Muscle layer of duodenum (tissue), 2 donors: ENCODE data around the gene UBE2D4.
"Not testable (repeated sequence)": the region's sequence is repeated elsewhere in the genome, so short reads cannot be mapped to it uniquely, and the experiment has no call there.

Source experiments
- H3K27ac ChIP-seq: one replicate; pipeline ENCODE4 v1.7.0; 2013; ENCODE audit warnings: mild to moderate bottlenecking, low read length
- H3K27me3 ChIP-seq: one replicate; pipeline ENCODE4 v1.7.0; 2013; ENCODE audit warnings: low read depth, mild to moderate bottlenecking, control low read depth, low read length
- H3K36me3 ChIP-seq, 2 donors: one replicate each; pipeline ENCODE4 v1.7.0; 2013; ENCODE audit warnings: low read length in 2 of 2, control low read depth in 1 of 2, mild to moderate bottlenecking in 1 of 2; ENCODE audit not compliant: insufficient read depth in 2 of 2, control insufficient read depth in 1 of 2
- H3K4me1 ChIP-seq, 2 donors: one replicate each; pipeline ENCODE4 v1.7.0; 2013; ENCODE audit warnings: low read length in 2 of 2, mild to moderate bottlenecking in 2 of 2, control low read depth in 1 of 2, moderate library complexity in 1 of 2; ENCODE audit not compliant: insufficient read depth in 2 of 2, control insufficient read depth in 1 of 2
- H3K4me3 ChIP-seq, 2 donors: one replicate each; pipeline ENCODE4 v1.7.0; 2013; ENCODE audit warnings: low read length in 2 of 2, low read depth in 1 of 2, mild to moderate bottlenecking in 1 of 2
- H3K9me3 ChIP-seq, 2 donors: one replicate each; pipeline ENCODE4 v1.7.0; 2013; ENCODE audit warnings: low read length in 2 of 2, control low read depth in 1 of 2, mild to moderate bottlenecking in 1 of 2; ENCODE audit not compliant: control insufficient read depth in 1 of 2
- donor health status: healthy.

UBE2D4 gene

GRCh38 chr7:43943417-43944187 lies 17.4 kb downstream of the UBE2D4 start:
- Histone ChIP-seq H3K27ac (no peak overlapping the region), H3K36me3 (peaks cover 12 to 22% of the 10 kb centered on the region in 2 donors), H3K27me3 (no peaks in the 10 kb centered on the region), H3K9me3 (no peaks in the 10 kb centered on the region), H3K4me1 (no peaks in the 10 kb centered on the region), H3K4me3 (no peak overlapping the region)

GRCh38 chr7:43944286-43944685 lies 18.1 kb downstream of the UBE2D4 start:
- Histone ChIP-seq H3K36me3 (peaks cover 12 to 24% of the 10 kb centered on the region in 2 donors), H3K27ac (no peak overlapping the region), H3K9me3 (no peaks in the 10 kb centered on the region), H3K27me3 (no peaks in the 10 kb centered on the region), H3K4me3 (no peak overlapping the region), H3K4me1 (no peaks in the 10 kb centered on the region)

GRCh38 chr7:43952028-43952427 lies 25.8 kb downstream of the UBE2D4 start:
- no peaks in the 10 kb centered on the region for H3K4me1 ChIP-seq
- H3K27me3 ChIP-seq: no peaks in the 10 kb centered on the region
- H3K9me3 ChIP-seq: no peaks in the 10 kb centered on the region
- H3K4me3 ChIP-seq: no peak overlapping the region
- H3K36me3 ChIP-seq: peaks cover 26 to 41% of the 10 kb centered on the region in 2 donors
- no peak overlapping the region for H3K27ac ChIP-seq

- Histone ChIP-seq H3K27me3 (no peaks in the 10 kb centered on the region), H3K27ac (no peak overlapping the region), H3K4me3 (no peak overlapping the region), H3K36me3 (peaks cover 26 to 41% of the 10 kb centered on the region in 2 donors), H3K4me1 (no peaks in the 10 kb centered on the region), H3K9me3 (no peaks in the 10 kb centered on the region)
These were observed 26.8 kb downstream of the UBE2D4 start for GRCh38 chr7:43953071-43953470.

GRCh38 chr7:43954524-43955228 lies 28.4 kb downstream of the UBE2D4 start:
- Histone ChIP-seq H3K4me1 (no peaks in the 10 kb centered on the region), H3K36me3 (peaks cover 26 to 40% of the 10 kb centered on the region in 2 donors), H3K4me3 (no peak overlapping the region), H3K27me3 (no peaks in the 10 kb centered on the region), H3K27ac (no peak overlapping the region), H3K9me3 (no peaks in the 10 kb centered on the region)

GRCh38 chr7:43956027-43956426 lies 29.8 kb downstream of the UBE2D4 start:
- no peak overlapping the region for H3K4me3 ChIP-seq
- no peak overlapping the region for H3K27ac ChIP-seq
- H3K36me3 ChIP-seq: peaks cover 16 to 32% of the 10 kb centered on the region in 2 donors

GRCh38 chr7:43960933-43961332 lies 34.7 kb downstream of the UBE2D4 start:
- Histone ChIP-seq H3K9me3 (no peaks in the 10 kb centered on the region), H3K27ac (no peak overlapping the region), H3K27me3 (no peaks in the 10 kb centered on the region), H3K4me3 (no peak overlapping the region), H3K36me3 (peaks cover 0 to 10% of the 10 kb centered on the region in 2 donors), H3K4me1 (no peaks in the 10 kb centered on the region)

More at GRCh38 chr7:43956027-43956426, 29.8 kb downstream of the UBE2D4 start:
- no peaks in the 10 kb centered on the region for H3K27me3 ChIP-seq
- H3K9me3 ChIP-seq: no peaks in the 10 kb centered on the region
- H3K4me1 ChIP-seq: no peaks in the 10 kb centered on the region

- H3K27ac ChIP-seq, H3K4me1 ChIP-seq, H3K27me3 ChIP-seq, H3K36me3 ChIP-seq, H3K9me3 ChIP-seq, H3K4me3 ChIP-seq: not testable (repeated sequence)
These were observed 40.2 kb downstream of the UBE2D4 start for GRCh38 chr7:43966392-43966791.

GRCh38 chr7:43968172-43969040 lies 42.2 kb downstream of the UBE2D4 start:
- H3K27me3 ChIP-seq, H3K9me3 ChIP-seq, H3K4me3 ChIP-seq, H3K4me1 ChIP-seq, H3K36me3 ChIP-seq, H3K27ac ChIP-seq: not testable (repeated sequence)

- not testable (repeated sequence) for H3K4me1 ChIP-seq, H3K27me3 ChIP-seq, H3K36me3 ChIP-seq, H3K9me3 ChIP-seq, H3K4me3 ChIP-seq, H3K27ac ChIP-seq
These were observed 43.4 kb downstream of the UBE2D4 start for GRCh38 chr7:43969586-43969985.

- H3K4me1 ChIP-seq, H3K27me3 ChIP-seq, H3K27ac ChIP-seq, H3K9me3 ChIP-seq, H3K36me3 ChIP-seq, H3K4me3 ChIP-seq: not testable (repeated sequence)
These were observed 44.5 kb downstream of the UBE2D4 start for GRCh38 chr7:43970698-43971097.
